Muscle layer of duodenum (tissue), 2 donors: ENCODE results near the gene C5AR2.
"Not testable (repeated sequence)": the region's sequence is repeated elsewhere in the genome, so short reads cannot be mapped to it uniquely, and the experiment has no call there.

Experiments
- H3K27ac ChIP-seq: one replicate; pipeline ENCODE4 v1.7.0; 2013; ENCODE audit warnings: mild to moderate bottlenecking, low read length
- H3K27me3 ChIP-seq: one replicate; pipeline ENCODE4 v1.7.0; 2013; ENCODE audit warnings: low read depth, mild to moderate bottlenecking, control low read depth, low read length
- H3K36me3 ChIP-seq, 2 donors: one replicate each; pipeline ENCODE4 v1.7.0; 2013; ENCODE audit warnings: low read length in 2 of 2, control low read depth in 1 of 2, mild to moderate bottlenecking in 1 of 2; ENCODE audit not compliant: insufficient read depth in 2 of 2, control insufficient read depth in 1 of 2
- H3K4me1 ChIP-seq, 2 donors: one replicate each; pipeline ENCODE4 v1.7.0; 2013; ENCODE audit warnings: low read length in 2 of 2, mild to moderate bottlenecking in 2 of 2, control low read depth in 1 of 2, moderate library complexity in 1 of 2; ENCODE audit not compliant: insufficient read depth in 2 of 2, control insufficient read depth in 1 of 2
- H3K4me3 ChIP-seq, 2 donors: one replicate each; pipeline ENCODE4 v1.7.0; 2013; ENCODE audit warnings: low read length in 2 of 2, low read depth in 1 of 2, mild to moderate bottlenecking in 1 of 2
- H3K9me3 ChIP-seq, 2 donors: one replicate each; pipeline ENCODE4 v1.7.0; 2013; ENCODE audit warnings: low read length in 2 of 2, control low read depth in 1 of 2, mild to moderate bottlenecking in 1 of 2; ENCODE audit not compliant: control insufficient read depth in 1 of 2
- donor health status: healthy.

C5AR2 gene

DNA sequence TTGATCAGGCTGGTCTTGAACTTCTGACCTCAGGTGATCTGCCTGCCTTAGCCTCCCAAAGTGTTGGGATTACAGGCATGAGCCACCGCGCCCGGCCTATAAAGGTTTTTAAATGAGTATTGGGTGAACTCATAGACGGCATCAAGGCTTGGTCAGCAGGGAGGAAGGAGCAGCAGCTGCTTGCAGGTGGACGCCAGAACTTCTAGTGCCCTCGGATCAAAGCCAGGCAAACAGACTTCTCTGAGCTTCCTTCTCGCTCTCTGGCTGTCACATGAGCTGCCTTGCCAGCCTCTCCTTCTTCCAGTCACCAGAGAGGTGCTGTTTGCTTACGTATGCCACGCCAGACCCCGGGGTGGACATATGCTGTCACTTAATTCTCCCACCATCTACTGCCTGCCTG is 33.5 kb downstream of the C5AR2 start:
- H3K36me3 ChIP-seq: peaks cover 25 to 70% of the 10 kb centered on the region in 2 donors
- not testable (repeated sequence) for H3K4me3 ChIP-seq

DNA sequence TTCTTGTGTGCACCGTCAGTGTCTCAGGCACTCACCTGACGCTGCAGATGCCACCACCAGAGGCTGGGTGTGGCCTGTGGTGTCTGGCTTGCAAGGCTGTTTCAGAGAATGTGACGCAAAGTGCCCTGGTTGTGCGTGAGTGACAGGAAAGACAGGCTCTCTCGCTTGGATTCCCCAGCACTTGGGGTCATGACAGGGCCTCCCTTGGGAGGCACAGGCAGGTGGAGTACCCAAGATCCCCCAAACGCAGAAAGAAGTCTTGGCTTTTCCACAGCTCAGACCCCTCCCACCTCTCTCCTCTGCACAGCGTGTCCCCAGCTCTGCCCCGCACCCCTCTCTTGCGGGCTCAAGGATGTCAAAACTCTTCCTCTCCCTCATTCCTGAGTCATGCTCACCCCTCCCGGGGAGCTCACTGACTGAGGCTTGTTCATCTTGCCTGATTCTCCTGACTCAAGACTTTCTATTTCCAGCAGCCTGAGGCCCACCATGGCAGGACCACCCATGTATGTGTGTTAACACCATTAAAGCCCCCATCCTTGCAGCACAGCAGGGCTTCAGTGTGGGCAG is 38.2 kb downstream of the C5AR2 start:
- Histone ChIP-seq H3K36me3 (peaks cover 31 to 63% of the 10 kb centered on the region in 2 donors), H3K4me1 (no peaks in the 10 kb centered on the region), H3K4me3 (no peak overlapping the region), H3K27me3 (no peaks in the 10 kb centered on the region), H3K9me3 (no peaks in the 10 kb centered on the region), H3K27ac (no peak overlapping the region)

More for the DNA sequence above, 33.5 kb downstream of the C5AR2 start:
- not testable (repeated sequence) for H3K27ac ChIP-seq, H3K27me3 ChIP-seq, H3K4me1 ChIP-seq, H3K9me3 ChIP-seq

- H3K4me3 ChIP-seq: no peak overlapping the region
- no peak overlapping the region for H3K27ac ChIP-seq
- no peaks in the 10 kb centered on the region for H3K27me3 ChIP-seq
- peaks cover 35 to 68% of the 10 kb centered on the region in 2 donors for H3K36me3 ChIP-seq
- H3K4me1 ChIP-seq: no peaks in the 10 kb centered on the region
- no peaks in the 10 kb centered on the region for H3K9me3 ChIP-seq
These were observed 39.3 kb downstream of the C5AR2 start for GRCh38 chr19:47371261-47371660.

DNA sequence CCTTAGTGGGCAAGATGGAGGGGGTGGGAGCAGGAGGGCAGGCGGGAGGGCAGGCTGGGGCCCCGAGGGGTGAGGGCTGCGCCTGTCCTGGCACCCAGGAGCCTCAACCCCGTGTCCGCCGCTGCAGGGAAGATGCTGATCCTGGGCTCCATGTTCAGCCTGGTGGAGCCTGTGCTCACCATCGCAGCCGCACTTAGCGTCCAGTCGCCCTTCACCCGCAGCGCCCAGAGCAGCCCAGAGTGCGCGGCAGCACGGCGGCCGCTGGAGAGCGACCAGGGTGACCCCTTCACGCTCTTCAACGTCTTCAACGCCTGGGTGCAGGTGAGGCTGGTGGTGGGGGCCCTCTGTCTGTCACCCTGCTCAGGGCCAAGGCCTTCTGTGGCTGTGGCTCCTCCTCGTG is 40.6 kb downstream of the C5AR2 start:
- Histone ChIP-seq H3K4me3 (no peak overlapping the region), H3K27me3 (no peaks in the 10 kb centered on the region), H3K27ac (no peak overlapping the region), H3K9me3 (no peaks in the 10 kb centered on the region), H3K4me1 (no peaks in the 10 kb centered on the region), H3K36me3 (peaks cover 40 to 77% of the 10 kb centered on the region in 2 donors)

GRCh38 chr19:47373246-47374240 is 41.6 kb downstream of the C5AR2 start:
- H3K4me3 ChIP-seq: no peak overlapping the region
- no peaks in the 10 kb centered on the region for H3K9me3 ChIP-seq
- H3K27ac ChIP-seq: no peak overlapping the region
- no peaks in the 10 kb centered on the region for H3K4me1 ChIP-seq
- no peaks in the 10 kb centered on the region for H3K27me3 ChIP-seq
- H3K36me3 ChIP-seq: peaks cover 40 to 86% of the 10 kb centered on the region in 2 donors

GRCh38 chr19:47374876-47375693 is 43.1 kb downstream of the C5AR2 start:
- H3K4me1 ChIP-seq: no peaks in the 10 kb centered on the region
- H3K36me3 ChIP-seq: peaks cover 35 to 82% of the 10 kb centered on the region in 2 donors
- H3K4me3 ChIP-seq: no peak overlapping the region
- H3K27me3 ChIP-seq: no peaks in the 10 kb centered on the region
- no peak overlapping the region for H3K27ac ChIP-seq
- no peaks in the 10 kb centered on the region for H3K9me3 ChIP-seq

GRCh38 chr19:47375694-47376588 is 44.0 kb downstream of the C5AR2 start:
- Histone ChIP-seq H3K27ac (no peak overlapping the region), H3K4me1 (no peaks in the 10 kb centered on the region), H3K4me3 (no peak overlapping the region), H3K36me3 (peaks cover 38 to 88% of the 10 kb centered on the region in 2 donors), H3K9me3 (no peaks in the 10 kb centered on the region), H3K27me3 (no peaks in the 10 kb centered on the region)

GRCh38 chr19:47376589-47377144 is 44.7 kb downstream of the C5AR2 start:
- peaks cover 40 to 95% of the 10 kb centered on the region in 2 donors for H3K36me3 ChIP-seq
- H3K27ac ChIP-seq: no peak overlapping the region
- H3K4me3 ChIP-seq: no peak overlapping the region
- H3K9me3 ChIP-seq: no peaks in the 10 kb centered on the region
- H3K4me1 ChIP-seq: no peaks in the 10 kb centered on the region
- H3K27me3 ChIP-seq: no peaks in the 10 kb centered on the region

- no peak overlapping the region for H3K4me3 ChIP-seq
- no peak overlapping the region for H3K27ac ChIP-seq
- peaks cover 45 to 95% of the 10 kb centered on the region in 2 donors for H3K36me3 ChIP-seq
- H3K27me3 ChIP-seq: no peaks in the 10 kb centered on the region
- H3K9me3 ChIP-seq: no peaks in the 10 kb centered on the region
- H3K4me1 ChIP-seq: no peaks in the 10 kb centered on the region
These were observed 45.3 kb downstream of the C5AR2 start for GRCh38 chr19:47377208-47377701.

DNA sequence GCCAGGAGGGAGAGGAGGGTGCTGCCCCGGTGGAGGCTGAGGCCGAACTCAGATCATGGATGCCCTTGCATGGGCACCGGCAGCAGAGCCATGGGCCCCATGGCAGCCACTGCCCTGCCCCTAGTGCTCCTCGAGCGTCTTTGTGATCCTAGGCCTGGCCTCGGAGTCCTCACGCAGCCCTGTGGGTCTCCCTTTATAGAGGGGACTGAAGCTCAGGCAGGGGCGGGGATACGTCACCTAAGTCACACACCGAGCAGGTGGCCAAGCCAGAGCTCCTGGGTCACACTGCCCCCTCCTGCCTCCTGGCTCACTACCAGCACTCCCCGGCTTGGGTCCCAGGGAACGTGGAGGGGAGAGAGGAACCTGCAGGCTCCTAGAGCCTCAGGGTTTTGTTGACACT is 45.8 kb downstream of the C5AR2 start:
- peaks cover 47 to 92% of the 10 kb centered on the region in 2 donors for H3K36me3 ChIP-seq
- H3K27ac ChIP-seq: no peak overlapping the region
- no peaks in the 10 kb centered on the region for H3K9me3 ChIP-seq
- no peaks in the 10 kb centered on the region for H3K27me3 ChIP-seq
- H3K4me1 ChIP-seq: no peaks in the 10 kb centered on the region
- no peak overlapping the region for H3K4me3 ChIP-seq
